EL (cell line): ENCODE measurements around the gene CMTM5.

Source experiments
- DNase-seq: peaks from one replicate; pipeline ENCODE4 v3.0.0-alpha.2; 2016

The CMTM5 gene

GRCh38 chr14:23358553-23359166 is 18.2 kb upstream of the CMTM5 start:
- DNase-seq, result no peak

GRCh38 chr14:23359167-23359626 is 17.6 kb upstream of the CMTM5 start:
- DNase-seq, result no peak

GRCh38 chr14:23359722-23360447 is 17.0 kb upstream of the CMTM5 start:
- no peak for DNase-seq

- no peak for DNase-seq
These were observed 16.4 kb upstream of the CMTM5 start for GRCh38 chr14:23360496-23360895.

GRCh38 chr14:23361320-23361719 is 15.5 kb upstream of the CMTM5 start:
- no peak for DNase-seq

- DNase-seq, result no peak
These were observed 15.1 kb upstream of the CMTM5 start for GRCh38 chr14:23361763-23362162.

GRCh38 chr14:23362200-23362599 is 14.6 kb upstream of the CMTM5 start:
- DNase-seq, result peak; percentile 17

GRCh38 chr14:23364164-23365035 is 12.4 kb upstream of the CMTM5 start:
- DNase-seq, result peak; percentile 36

- DNase-seq, result peak; percentile 12
These were observed 11.7 kb upstream of the CMTM5 start, which contains the start of gene EFS for GRCh38 chr14:23365036-23365731. EFS (minus strand) TSS chr14:23365172; CDS start chr14:23365025, 147 bp downstream.

GRCh38 chr14:23365732-23366425 is 11.0 kb upstream of the CMTM5 start:
- peak; percentile 69 for DNase-seq

- peak; percentile 66 for DNase-seq
These were observed 10.4 kb upstream of the CMTM5 start for GRCh38 chr14:23366426-23366921.

- no peak for DNase-seq
These were observed 6.6 kb upstream of the CMTM5 start for GRCh38 chr14:23370221-23370620.

- no peak for DNase-seq
These were observed 5.0 kb upstream of the CMTM5 start for GRCh38 chr14:23371865-23372264.

- DNase-seq, result no peak
These were observed 4.3 kb upstream of the CMTM5 start, which contains the start of gene IL25 for GRCh38 chr14:23372509-23372908. IL25 (plus strand) TSS chr14:23372809.

- no peak for DNase-seq
These were observed 3.8 kb upstream of the CMTM5 start for GRCh38 chr14:23373041-23373440.

- DNase-seq, result no peak
These were observed 1.2 kb upstream of the CMTM5 start for GRCh38 chr14:23375527-23376251.

GRCh38 chr14:23377198-23377550 is 328 bp downstream of the CMTM5 start:
- no peak for DNase-seq

GRCh38 chr14:23377573-23378563 is 1.0 kb downstream of the CMTM5 start:
- DNase-seq, result no peak

- DNase-seq, result no peak
These were observed 1.9 kb downstream of the CMTM5 start for GRCh38 chr14:23378612-23379220.
